B cell (primary cell): ENCODE results near the gene COL28A1. TPM values are rescaled to one million over a fixed set of nuclear protein-coding genes. Genes with fewer than 3 reads are reported as not detected.

Experiments used
- ATAC-seq: fragments of 200-7000 bp; cut with Tn5 transposase; one replicate; pipeline ENCODE4 v1.10.0; 2021; ENCODE audit warnings: low read depth, mild to moderate bottlenecking, moderate number of reproducible peaks, moderate library complexity
- CTCF ChIA-PET: fragments of 350-600 bp; sonication (Branson Sonifier 250); formaldehyde crosslinking; loops from one replicate; lab custom pipeline; 2021; ENCODE audit warnings: antibody characterized with exemption, inconsistent platforms; lab: Charles Lee
- POLR2A ChIA-PET: fragments of 350-600 bp; sonication (Branson Sonifier 250); formaldehyde crosslinking; loops from one replicate; lab custom pipeline; 2021; ENCODE audit warnings: antibody characterized with exemption; lab: Charles Lee
- DNase-seq: peaks from one replicate; pipeline ENCODE4 v3.0.0; 2013
- H2AFZ ChIP-seq: 2 replicates; pipeline ENCODE4 v1.6.1; 2012; ENCODE audit warnings: mild to moderate bottlenecking, low read depth, low read length; ENCODE audit not compliant: insufficient read depth, poor library complexity, severe bottlenecking
- H3K27ac ChIP-seq, 2 donors: 1 replicate in 1 of 2; 2 replicates in 1 of 2; pipeline ENCODE4 v1.5.1; 2012 to 2013; ENCODE audit warnings: low read length in 2 of 2, mild to moderate bottlenecking in 2 of 2, moderate library complexity in 1 of 2
- H3K27me3 ChIP-seq, 4 experiments: fragments of 200-600 bp in 1 of 4; sonication (generic) in 1 of 4; replicated peaks in 1 of 4; 1 replicate in 2 of 4; 2 replicates in 2 of 4; pipeline versions ENCODE4 v1.6.1 to v1.7.0; 2013 to 2016; ENCODE audit warnings: low read length in 3 of 4, mild to moderate bottlenecking in 2 of 4, mixed read lengths in 1 of 4, moderate library complexity in 1 of 4; ENCODE audit not compliant: insufficient read depth in 4 of 4, control insufficient read depth in 3 of 4; ENCODE audit errors: control extremely low read depth in 1 of 4
- H3K36me3 ChIP-seq, 2 experiments: replicated peaks in 1 of 2; 1 replicate in 1 of 2; 2 replicates in 1 of 2; pipeline versions ENCODE4 v1.6.1 to v1.7.1; 2013; ENCODE audit warnings: low read length in 1 of 2; ENCODE audit not compliant: insufficient read depth in 2 of 2, control insufficient read depth in 1 of 2; ENCODE audit errors: control extremely low read depth in 1 of 2, extremely low read depth in 1 of 2
- H3K4me1 ChIP-seq, 2 donors: fragments of 200-600 bp in 1 of 2; sonication (generic) in 1 of 2; 1 replicate in 1 of 2; 2 replicates in 1 of 2; pipeline versions ENCODE4 v1.5.1 to v1.6.1; 2013 to 2017; ENCODE audit warnings: low read length in 2 of 2; ENCODE audit not compliant: control insufficient read depth in 2 of 2, insufficient read depth in 2 of 2
- H3K4me2 ChIP-seq: replicated peaks from 2 replicates; pipeline ENCODE3; 2012; ENCODE audit warnings: mild to moderate bottlenecking, low read depth, low read length; ENCODE audit not compliant: poor library complexity, severe bottlenecking
- H3K4me3 ChIP-seq, 5 experiments: fragments of 200-600 bp in 1 of 5; sonication (generic) in 1 of 5; 1 replicate in 3 of 5; 2 replicates in 2 of 5; pipeline versions ENCODE4 v1.5.1 to v1.7.0; 2011 to 2016; ENCODE audit warnings: low read length in 4 of 5, mild to moderate bottlenecking in 4 of 5, low read depth in 2 of 5, control low read depth in 1 of 5, moderate library complexity in 1 of 5; ENCODE audit not compliant: insufficient read depth in 1 of 5; ENCODE audit errors: control extremely low read depth in 1 of 5, extremely low read depth in 1 of 5
- H3K79me2 ChIP-seq: fragments of 200-600 bp; sonication (generic); one replicate; pipeline ENCODE4 v1.6.0; 2016; ENCODE audit warnings: low read length; ENCODE audit not compliant: control insufficient read depth, insufficient read depth
- H3K9ac ChIP-seq: fragments of 200-600 bp; sonication (generic); 2 replicates; pipeline ENCODE4 v1.6.1; 2017; ENCODE audit warnings: mild to moderate bottlenecking, low read length, moderate library complexity
- H3K9me3 ChIP-seq, 3 donors: one replicate each; pipeline versions ENCODE4 v1.6.1 to v1.7.1; 2013; ENCODE audit warnings: low read length in 2 of 3; ENCODE audit not compliant: control insufficient read depth in 2 of 3, insufficient read depth in 1 of 3; ENCODE audit errors: control extremely low read depth in 1 of 3
- H4K20me1 ChIP-seq: 2 replicates; pipeline ENCODE4 v1.6.0; 2012; ENCODE audit warnings: mild to moderate bottlenecking, low read length; ENCODE audit not compliant: insufficient read depth, control insufficient read depth, poor library complexity, severe bottlenecking
- H3K27ac Mint-ChIP-seq: one replicate; pipeline ENCODE4 v1.8.0; 2021; ENCODE audit warnings: mixed read lengths
- H3K27me3 Mint-ChIP-seq: one replicate; pipeline ENCODE4 v1.8.0; 2021; ENCODE audit warnings: mixed read lengths
- H3K4me1 Mint-ChIP-seq: one replicate; pipeline ENCODE4 v1.8.0; 2021; ENCODE audit warnings: mixed read lengths
- H3K4me3 Mint-ChIP-seq: one replicate; pipeline ENCODE4 v1.8.0; 2021; ENCODE audit warnings: mixed read lengths
- H3K9me3 Mint-ChIP-seq: one replicate; pipeline ENCODE4 v1.8.0; 2022; ENCODE audit warnings: mixed read lengths; ENCODE audit not compliant: insufficient read depth
- EZH2 ChIP-seq: IDR thresholded peaks from 2 replicates; pipeline ENCODE4 v1.6.1; 2012; ENCODE audit warnings: borderline replicate concordance, low read depth, mild to moderate bottlenecking, moderate library complexity, low read length; ENCODE audit not compliant: insufficient read depth, poor library complexity, severe bottlenecking
- WGBS: methylation state at CpG from one replicate; pipeline ENCODE4 v1.1.5; 2013; ENCODE audit warnings: missing lambda C conversion rate; ENCODE audit not compliant: insufficient coverage; 5-methylcytosine and 5-hydroxymethylcytosine counted together
- intact Hi-C: fragments of 100-400 bp; cut with micrococcal nuclease; formaldehyde crosslinking; loops from one replicate; pipeline ENCODE4 v1.10.0; 2022
- polyA plus RNA-seq: library from polyadenylated mRNA; depleted of rRNA; stranded (reverse); fragments of >200 nt; gene quantifications from 2 replicates; pipeline ENCODE4 v1.2.3, GENCODE V29; 2012
- total RNA-seq, 2 donors: library from RNA; stranded (reverse); fragments of 120-200 nt in 1 of 2; gene quantifications; 1 replicate in 1 of 2; 2 replicates in 1 of 2; pipeline versions ENCODE4 v1.2.3 to v1.2.4, GENCODE V29; 2013 to 2022
- TF ChIP-seq, protein P1 (sequence below): fragments of 200-600 bp; IDR thresholded peaks from one replicate; pipeline ENCODE4 v1.8.0; 2022; ENCODE audit warnings: antibody characterized with exemption, mild to moderate bottlenecking

Gene COL28A1
- total and polyA plus RNA-seq, 2 donors (not counting 1 experiment from before 2014, with no cell fraction given) = 0.18 to 0.67 TPM

GRCh38 chr7:7522421-7522820 is 13.3 kb downstream of the COL28A1 start:
- Mint-ChIP-seq H3K27me3 (peaks cover 2% of the 10 kb centered on the region), H3K9me3 (no peaks in the 10 kb centered on the region), H3K4me3 (no peak overlapping the region), H3K4me1 (no peaks in the 10 kb centered on the region), H3K27ac (no peak overlapping the region)
- DNase-seq (no peak), ATAC-seq (no peak)
- no peak overlapping the region for H3K4me2 ChIP-seq
- no peak overlapping the region for H2AFZ ChIP-seq
- no peak overlapping the region for H3K27ac ChIP-seq
- no peaks in the 10 kb centered on the region for H4K20me1 ChIP-seq
- H3K36me3 ChIP-seq = no peaks in the 10 kb centered on the region
- intact Hi-C loops = no loop called here
- H3K4me1 ChIP-seq = no peaks in the 10 kb centered on the region
- 100% methylated on average over 1 of the region's 3 CpGs for WGBS
- POLR2A ChIA-PET = no interaction called here
- TF ChIP-seq, protein P1, sequence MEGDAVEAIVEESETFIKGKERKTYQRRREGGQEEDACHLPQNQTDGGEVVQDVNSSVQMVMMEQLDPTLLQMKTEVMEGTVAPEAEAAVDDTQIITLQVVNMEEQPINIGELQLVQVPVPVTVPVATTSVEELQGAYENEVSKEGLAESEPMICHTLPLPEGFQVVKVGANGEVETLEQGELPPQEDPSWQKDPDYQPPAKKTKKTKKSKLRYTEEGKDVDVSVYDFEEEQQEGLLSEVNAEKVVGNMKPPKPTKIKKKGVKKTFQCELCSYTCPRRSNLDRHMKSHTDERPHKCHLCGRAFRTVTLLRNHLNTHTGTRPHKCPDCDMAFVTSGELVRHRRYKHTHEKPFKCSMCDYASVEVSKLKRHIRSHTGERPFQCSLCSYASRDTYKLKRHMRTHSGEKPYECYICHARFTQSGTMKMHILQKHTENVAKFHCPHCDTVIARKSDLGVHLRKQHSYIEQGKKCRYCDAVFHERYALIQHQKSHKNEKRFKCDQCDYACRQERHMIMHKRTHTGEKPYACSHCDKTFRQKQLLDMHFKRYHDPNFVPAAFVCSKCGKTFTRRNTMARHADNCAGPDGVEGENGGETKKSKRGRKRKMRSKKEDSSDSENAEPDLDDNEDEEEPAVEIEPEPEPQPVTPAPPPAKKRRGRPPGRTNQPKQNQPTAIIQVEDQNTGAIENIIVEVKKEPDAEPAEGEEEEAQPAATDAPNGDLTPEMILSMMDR = no peak
- TF ChIP-seq EZH2 = no peak
- peaks cover 0 to 4% (median 0%) of the 10 kb centered on the region in 4 experiments for H3K27me3 ChIP-seq
- H3K9ac ChIP-seq = no peak overlapping the region
- H3K79me2 ChIP-seq = no peaks in the 10 kb centered on the region
- H3K4me3 ChIP-seq = no peak overlapping the region
- CTCF ChIA-PET = no interaction called here
- H3K9me3 ChIP-seq = no peaks in the 10 kb centered on the region

DNA sequence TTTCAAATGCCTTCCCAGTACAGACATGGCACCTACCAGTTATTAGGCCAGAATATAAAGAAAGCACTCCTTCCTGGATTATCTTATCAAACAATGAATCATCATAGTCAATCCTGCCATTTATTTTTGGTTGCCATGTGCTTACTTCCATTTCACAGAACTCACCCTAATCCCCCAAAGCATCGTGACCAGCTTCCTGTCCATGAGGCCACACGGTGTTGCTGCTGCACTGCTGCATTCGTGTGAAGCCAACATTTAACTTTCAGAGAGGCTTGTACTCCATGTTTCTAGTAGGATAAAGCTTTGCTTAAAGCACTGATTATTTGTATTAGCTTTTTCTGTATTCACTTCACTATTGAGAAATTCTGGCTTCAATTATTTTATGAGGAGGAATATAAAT is 14.4 kb downstream of the COL28A1 start:
- Histone ChIP-seq H3K9ac (no peak overlapping the region), H3K79me2 (no peaks in the 10 kb centered on the region), H3K4me1 (no peaks in the 10 kb centered on the region), H3K27me3 (no peaks in the 10 kb centered on the region), H3K36me3 (no peaks in the 10 kb centered on the region), H3K4me2 (no peak overlapping the region), H3K27ac (no peak overlapping the region), H3K9me3 (no peaks in the 10 kb centered on the region), H2AFZ (no peak overlapping the region), H4K20me1 (no peaks in the 10 kb centered on the region), H3K4me3 (no peak overlapping the region)
- DNase-seq (no peak), ATAC-seq (no peak)
- CTCF ChIA-PET = no interaction called here
- TF ChIP-seq EZH2 = no peak
- TF ChIP-seq, protein P1 = no peak
- 24% methylated on average over 2 of the region's 3 CpGs for WGBS
- Mint-ChIP-seq H3K27me3 (no peaks in the 10 kb centered on the region), H3K4me3 (no peak overlapping the region), H3K27ac (no peak overlapping the region), H3K9me3 (no peaks in the 10 kb centered on the region), H3K4me1 (no peaks in the 10 kb centered on the region)
- intact Hi-C loops = no loop called here
- POLR2A ChIA-PET = no interaction called here
